ENCODE results near the gene CD3D.
A peak's percentile ranks its signal among the peaks of the same experiment; 100 is the strongest.
"Not testable (repeated sequence)": the region's sequence is repeated elsewhere in the genome, so short reads cannot be mapped to it uniquely, and the experiment has no call there.

The CD3D gene

DNA sequence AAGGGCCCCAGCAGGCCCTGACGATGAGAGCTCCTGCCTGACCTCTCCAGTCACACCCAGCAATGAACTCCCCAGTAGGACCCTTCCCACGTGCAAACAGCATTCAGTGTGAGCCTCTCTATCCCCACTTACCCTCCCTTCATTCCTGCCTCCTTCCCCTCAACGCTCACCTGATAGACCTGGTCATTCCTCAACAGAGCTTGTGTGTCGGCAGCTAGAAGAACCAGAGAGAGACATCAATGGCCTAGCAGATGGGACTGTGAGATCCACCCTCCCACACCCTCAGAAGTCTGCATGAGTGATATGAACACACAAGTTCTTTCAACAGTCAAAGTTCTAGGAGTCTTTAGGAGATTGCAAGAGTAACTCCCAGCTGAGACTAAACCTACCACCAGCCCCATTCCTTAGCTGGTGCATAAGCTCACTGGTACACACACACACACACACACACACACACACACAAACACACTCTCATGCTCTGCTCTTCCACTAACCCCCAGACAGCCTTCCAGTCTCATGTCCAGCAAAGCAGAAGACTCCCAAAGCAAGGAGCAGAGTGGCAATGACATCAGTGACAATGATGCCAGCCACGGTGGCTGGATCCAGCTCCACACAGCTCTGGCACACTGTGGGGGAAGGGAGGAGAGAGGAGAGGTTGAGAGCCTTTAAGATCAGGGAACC is 3.1 kb downstream of the CD3D start:
- DNase-seq: no peak

DNA sequence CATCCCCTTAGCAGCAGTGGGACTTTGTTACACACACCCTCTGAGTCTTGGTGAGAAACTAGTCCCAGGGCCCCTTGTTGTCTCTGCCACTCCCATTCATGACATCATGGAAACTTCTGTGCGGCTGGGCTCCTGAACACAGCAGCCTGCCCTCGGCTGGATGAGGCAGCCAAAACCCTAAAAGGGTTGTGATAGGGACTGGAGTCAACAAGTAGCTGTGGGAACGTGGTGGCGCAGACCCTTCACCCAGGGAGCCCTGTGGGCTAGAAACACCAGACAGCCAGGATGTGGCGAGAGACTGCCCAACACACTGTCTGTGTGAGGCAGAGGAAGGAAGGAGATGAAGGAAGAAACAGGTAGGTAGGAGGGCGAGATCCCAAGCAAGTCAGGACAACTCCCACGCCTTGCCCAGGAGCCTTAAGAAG is 3.9 kb downstream of the CD3D start:
- DNase-seq: no peak

DNA sequence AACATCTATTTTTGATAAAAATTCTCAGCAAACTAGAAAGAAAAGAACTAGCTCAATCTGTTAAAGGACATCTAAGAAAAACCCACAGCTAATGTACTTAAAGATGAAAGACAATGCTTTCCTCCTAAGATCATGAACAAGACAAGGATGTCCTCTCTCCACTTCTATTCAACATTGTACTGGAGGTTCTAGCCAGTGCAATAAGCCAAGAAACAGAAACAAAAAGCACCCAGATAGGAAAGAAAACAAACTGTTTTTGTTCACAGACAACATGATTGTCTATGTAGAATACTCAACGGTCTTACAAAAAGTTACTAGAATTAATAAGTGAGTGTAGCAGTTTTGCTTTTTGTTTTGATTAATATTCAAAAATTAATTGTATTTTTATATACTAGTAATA is 7.8 kb downstream of the CD3D start:
- no peak for DNase-seq

DNA sequence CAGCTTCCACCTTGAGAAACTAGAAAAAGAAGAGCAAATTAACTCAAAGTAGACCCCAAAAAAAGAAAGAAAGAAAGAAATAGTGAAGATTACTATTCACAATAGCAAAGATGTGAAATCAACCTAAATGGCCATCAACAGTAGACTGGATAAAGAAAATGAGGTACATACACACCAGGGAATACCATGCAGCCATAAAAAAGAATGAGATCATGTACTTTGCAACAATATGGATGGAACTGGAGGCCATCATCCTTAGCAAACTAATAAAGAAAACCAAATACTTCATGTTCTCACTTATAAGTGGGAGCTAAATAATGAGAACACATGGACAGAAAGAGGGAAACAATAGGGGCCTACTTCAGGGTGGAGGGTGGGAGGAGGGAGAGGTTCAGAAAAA is 13.8 kb downstream of the CD3D start:
- no peak for DNase-seq

DNA sequence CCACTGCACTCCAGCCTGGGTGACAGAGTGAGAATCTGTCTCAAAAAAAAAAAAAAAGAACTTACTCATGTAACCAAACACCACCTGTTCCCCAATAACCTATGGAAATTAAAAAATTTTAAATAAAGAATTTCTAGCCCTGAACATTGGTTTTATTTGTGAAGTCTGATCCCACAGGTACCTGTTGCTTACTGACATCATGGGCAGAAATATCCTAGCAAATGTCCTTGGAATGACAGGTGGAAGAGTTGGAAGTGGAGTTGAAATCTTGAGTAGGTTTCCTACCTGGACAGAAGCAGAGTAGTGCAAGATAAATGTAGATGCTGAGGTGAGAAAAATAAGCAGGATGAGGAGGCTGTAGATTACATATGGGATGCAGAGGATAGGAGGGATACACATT is 17.2 kb downstream of the CD3D start:
- DNase-seq: no peak

DNA sequence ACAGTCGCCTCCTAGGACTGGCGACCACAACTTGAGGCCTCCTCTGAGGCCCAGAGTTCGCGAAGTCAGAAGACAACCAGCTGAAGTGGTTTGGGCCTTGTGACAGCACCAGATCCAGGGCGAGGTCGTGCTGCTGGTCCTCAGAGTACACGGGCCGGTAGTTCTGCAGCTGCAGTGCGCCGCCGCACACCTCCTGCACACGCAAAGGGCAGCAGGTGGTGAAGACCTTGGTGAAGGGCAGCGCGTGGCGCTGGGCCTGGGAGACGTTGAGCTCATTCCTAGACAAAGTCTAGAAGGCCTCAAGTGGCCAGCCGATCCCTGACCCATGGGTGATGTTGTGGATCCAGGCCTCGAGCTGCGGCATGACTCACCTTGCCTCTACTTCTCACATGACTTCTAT is 19.8 kb downstream of the CD3D start:
- no peak for DNase-seq

DNA sequence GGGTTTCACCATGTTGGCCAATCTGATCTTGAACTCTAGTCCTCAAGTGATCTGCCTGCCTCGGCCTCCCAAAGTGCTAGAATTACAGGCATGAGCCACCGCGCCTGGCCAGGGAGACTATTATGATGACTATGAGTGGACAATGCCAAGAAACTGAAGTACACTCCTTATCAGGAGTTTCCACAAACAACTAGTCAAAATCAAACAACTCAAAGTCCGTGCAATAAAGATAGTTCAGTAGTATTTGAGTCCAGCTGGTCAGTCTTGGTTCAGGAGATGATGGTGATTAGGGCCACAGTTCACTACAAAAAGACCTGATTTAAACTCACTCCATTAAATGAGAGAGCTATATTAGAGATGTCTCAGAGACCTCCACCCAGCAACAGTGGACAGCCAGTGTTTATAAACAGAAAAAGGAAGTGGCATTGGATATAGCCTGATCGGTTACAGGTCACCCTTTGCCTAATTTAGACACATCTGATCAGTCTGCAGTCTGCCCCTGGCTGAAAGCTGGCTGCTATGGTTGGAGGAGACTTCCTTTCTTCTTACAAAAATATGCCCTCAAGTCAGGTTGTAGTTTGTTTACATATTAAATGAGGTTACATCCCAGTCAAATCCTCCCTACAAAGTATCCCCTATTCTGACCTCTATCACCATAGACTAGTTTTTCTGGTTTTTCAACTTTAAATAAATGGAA is 21.0 kb downstream of the CD3D start:
- DNase-seq: no peak

DNA sequence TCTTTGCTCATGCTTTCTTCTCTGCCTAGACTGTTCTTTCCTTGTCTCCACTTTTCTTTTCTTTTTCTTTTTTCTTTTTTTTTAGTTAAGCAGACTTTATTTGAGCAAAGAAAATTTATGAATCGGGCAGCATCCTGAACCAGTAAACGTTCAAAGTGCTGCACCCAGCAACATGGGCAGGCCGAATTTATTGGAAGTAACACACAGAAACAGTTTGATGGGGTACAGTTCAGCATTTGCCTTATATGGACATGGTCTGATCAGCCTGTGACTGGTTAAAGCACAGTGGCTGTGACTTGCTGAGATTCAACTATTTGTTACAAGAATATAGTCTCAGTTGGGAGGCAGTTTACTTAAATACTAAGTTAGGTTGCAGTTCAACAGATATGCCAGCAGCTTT is 22.0 kb downstream of the CD3D start:
- no peak for DNase-seq

DNA sequence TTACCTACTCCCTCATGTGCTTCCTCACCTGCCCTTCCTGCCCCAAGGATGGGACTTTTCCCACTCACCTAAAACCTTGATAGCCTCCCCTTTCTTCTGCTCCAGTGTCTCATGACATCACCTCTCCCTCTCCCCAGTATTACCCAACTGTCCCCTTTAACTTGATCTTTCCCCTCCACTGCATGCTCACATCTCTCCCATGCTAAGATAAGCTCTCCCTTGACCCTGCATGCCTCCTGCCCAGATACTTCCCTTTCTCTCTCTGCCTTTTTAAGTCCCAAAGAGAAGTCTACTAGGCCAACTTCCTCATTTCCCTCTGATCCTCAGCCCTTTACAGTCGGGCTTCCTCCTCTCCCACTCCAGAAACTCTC is 23.2 kb downstream of the CD3D start:
- no peak for DNase-seq

DNA sequence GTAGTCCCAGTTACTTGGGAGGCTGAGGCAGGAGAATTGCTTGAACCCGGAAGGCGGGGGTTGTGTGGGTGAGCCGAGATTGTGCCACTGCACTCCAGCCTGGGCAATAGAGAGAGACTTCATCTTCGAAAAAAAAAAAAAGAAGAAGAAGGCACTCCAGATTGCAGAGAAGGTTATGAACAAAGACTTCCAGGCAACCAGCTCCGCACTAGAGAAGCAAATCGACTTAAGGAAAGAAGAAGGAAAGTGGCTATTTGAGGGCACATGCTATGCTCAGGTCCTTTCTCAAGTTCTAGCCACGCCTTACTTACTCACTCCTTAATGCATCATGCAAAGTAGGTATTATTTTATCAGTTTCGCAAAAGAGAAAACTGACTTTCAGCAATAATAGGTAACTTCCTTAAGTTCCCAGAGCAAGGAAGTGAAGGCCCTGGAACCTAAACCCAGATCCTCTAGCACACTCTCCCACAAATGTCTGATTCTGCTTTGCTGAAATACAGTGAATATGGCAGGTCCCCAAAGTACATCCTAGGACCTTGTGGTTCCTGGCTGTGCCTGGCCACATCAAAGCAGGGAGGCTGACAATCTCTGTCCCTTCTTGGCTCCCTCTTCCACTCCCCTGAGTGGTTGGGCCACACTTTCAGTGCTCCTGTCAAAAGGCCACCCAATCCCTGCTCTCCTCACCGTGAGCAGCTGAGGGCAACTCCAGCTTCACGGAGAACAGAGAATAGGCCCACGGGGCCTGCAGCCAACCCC is 23.7 kb downstream of the CD3D start:
- DNase-seq: no peak

DNA sequence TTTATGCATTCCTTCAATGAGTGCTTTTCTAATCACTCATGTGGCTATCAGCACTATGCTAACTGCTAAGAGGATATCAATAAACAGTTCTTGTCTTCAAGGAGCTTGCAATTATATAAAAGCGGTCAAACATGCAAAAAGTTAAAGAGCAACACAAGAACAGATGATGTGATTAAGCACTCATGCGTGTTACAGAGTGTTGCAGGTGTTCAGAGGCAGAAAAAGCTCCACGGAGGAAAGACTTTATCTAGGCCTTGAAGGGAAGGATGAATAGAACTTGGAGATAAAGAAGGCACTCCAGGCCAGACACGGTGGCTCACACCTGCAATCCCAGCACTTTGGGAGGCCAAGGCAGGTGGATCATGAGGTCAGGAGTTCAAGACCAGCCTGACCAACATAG is 24.4 kb downstream of the CD3D start:
- no peak for DNase-seq

DNA sequence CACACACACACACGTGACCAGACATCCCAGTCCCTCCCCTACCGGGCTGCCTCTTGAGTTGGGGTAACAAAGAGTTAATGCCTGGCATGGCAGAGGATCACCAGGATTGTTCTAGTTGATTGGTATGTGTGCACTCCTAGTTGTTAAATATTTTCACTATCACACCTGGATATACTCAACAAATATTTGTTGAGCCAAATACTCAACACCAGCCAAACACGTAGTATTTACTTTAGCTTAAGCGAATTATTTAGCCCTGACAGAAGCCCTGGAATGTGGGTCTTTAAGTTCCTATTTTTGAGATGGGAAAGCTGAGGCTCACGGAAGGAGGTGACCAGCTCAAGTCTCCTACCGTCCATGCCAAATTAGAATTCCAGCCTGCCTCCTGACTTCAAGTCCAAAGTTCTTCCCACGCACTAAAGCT is 27.5 kb downstream of the CD3D start:
- DNase-seq: no peak

DNA sequence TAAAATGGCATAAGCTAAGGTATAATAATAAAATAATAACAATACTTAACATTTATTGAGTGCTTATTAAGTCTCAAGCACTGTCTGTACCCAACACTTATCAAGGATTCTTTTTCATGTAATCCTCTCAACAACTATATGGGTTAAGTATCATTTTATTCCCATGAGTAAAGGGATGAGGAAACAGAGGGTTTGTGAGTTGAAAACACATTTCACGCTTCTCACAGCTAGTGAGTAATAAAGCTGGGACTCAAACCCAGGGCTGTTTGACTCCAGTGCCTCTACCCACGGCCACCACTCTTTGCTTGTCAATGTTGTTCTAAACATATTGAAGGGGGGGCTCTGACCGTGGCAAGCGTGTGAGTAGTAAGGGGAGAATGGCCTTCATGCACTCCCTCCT is 29.3 kb downstream of the CD3D start:
- no peak for DNase-seq

DNA sequence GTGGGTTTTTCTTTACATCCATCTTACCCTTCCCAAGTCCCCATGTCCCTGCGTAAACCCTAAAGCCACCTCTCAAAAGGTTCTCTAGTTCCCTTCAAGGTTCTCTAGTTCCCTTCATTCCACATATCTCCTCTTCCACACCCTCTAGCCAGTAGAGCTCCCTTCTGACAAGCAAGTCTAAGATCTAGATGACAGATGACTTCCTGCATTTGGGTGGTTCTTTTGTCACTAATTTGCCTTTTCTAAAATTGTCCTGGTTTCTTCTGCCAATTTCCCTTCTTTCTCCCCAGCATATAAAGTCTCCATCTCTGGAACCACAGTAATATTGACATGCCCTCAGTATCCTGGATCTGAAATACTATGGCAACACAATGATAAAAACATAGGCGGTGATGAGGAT is 30.2 kb downstream of the CD3D start:
- no peak for DNase-seq

DNA sequence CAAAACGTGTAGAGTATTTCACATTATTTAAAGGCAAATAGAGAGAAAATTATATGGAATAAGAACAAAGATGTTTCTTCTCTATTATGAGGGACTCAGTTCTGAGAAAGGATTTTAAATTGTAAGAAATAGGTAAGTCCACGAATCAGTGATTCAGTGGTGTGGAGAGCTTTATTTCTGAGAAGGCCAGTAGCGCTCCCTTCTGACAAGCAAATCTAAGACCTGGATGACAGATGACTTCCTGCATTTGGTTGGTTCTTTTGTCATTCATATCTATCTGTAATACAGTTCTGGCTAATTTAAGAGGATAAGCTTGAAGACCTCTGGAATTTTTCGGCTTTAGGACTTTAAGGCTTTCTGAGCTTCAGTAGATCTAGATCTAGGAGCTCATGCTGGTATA is 31.0 kb downstream of the CD3D start:
- no peak for DNase-seq

DNA sequence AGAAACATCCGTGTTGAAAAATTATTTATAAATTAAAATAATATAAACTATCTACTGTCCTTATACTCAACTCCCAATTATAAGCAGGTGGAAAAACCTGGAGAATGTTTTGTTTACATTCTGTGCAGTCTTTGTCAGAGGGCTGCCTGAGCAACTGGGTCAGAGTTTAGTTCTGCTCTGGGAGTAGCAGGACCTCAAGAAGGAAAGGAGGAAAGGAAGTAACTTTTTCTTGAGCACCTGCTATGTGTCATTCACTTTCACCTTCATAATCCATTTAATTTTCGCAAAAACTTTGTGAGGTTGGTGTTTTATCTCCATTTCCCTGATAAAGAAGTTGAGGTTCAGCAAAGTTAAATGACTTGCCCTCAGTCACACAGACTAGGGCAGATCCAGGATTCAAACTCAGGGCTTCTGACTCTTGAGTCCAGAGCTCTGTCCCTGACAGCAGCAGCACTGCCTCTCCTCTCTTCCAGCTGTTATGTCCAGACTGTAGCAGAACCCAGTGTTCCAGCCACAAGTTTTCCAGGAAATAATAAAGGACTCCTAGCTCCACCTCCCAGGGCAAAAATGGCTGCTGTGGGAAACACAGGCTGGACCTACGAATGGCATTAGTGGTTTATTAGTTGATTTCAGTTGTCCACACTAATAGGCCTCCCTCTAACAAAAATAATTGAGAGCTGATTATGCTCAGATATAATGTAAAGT is 31.6 kb downstream of the CD3D start:
- DNase-seq: no peak

DNA sequence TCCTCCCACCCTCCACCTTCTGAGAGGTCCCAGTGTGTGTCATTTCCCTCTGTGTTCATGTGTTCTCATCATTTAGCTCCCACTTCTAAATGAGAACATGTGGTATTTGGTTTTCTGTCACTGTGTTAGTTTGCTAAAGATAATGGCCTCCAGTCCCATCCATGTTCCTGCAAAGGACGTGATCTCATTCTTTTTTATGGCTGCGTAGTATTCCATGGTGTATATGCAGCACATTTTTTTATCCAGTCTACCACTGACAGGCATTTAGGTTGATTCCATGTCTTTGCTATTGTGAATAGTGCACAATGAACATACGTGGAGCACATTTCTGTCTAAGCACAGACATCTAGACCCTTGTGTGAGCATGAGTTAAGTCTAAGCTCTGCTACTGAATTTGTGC is 32.2 kb downstream of the CD3D start:
- DNase-seq: no peak

DNA sequence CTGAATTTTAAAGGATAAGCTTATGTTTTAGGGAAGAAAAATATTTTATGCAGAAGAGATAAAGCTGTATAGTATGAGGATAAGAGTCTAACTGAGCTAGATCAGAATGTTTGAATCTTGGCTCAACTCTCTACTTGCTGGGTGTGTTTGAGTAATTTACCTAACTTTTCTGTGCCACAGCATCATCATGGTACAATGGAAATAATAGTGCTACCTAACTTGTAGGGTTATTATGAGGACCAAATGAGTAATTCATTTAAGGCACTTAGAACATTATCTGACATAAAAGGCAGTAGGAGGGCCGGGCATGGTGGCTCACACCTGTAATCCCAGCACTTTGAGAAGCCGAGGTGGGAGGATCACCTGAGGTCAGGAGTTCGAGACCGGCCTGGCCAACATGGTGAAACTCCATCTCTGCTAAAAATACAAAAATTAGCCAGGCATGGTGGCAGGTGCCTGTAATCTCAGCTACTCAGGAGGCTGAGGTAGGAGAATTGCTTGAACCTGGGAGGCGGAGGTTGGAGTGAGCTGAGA is 33.4 kb downstream of the CD3D start:
- DNase-seq: not testable (repeated sequence)

DNA sequence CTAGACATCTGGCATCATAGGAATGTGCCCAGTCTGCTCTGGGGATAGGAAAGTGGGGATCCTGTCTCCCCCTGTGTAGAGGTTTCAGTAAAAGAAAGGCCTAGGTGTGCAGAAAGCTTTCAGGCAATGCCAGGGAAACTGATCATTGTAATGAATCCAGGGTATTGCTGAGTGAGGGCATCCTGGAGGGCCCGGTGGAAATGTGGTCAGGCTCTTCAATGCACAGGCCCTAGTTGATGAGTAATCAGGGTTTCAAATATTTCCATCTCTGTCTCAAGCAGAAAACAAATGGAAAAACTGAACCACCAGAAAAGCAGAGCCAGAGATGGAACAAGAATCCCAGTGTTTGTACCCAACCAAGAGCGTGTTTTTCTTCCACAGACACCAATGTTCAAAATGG is 35.9 kb downstream of the CD3D start:
- no peak for DNase-seq

DNA sequence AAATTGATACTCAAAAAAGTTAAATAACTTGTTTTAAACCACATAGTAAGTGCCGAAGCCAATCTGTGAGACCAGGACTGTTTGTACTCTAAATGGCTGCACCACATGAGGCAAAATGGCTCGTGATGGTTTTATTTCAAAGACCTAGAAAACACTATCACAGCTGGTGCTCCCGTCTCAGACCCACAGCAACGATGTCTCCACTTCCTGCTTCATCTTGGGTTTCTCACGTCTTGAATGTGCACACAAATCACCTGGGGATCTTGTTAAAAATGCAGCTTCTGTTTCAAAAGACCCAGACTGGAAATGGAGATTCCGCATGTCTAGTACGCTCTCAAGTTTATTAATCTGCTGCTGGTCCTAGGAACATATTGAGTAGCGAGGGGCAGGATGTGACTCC is 36.8 kb downstream of the CD3D start:
- no peak for DNase-seq

DNA sequence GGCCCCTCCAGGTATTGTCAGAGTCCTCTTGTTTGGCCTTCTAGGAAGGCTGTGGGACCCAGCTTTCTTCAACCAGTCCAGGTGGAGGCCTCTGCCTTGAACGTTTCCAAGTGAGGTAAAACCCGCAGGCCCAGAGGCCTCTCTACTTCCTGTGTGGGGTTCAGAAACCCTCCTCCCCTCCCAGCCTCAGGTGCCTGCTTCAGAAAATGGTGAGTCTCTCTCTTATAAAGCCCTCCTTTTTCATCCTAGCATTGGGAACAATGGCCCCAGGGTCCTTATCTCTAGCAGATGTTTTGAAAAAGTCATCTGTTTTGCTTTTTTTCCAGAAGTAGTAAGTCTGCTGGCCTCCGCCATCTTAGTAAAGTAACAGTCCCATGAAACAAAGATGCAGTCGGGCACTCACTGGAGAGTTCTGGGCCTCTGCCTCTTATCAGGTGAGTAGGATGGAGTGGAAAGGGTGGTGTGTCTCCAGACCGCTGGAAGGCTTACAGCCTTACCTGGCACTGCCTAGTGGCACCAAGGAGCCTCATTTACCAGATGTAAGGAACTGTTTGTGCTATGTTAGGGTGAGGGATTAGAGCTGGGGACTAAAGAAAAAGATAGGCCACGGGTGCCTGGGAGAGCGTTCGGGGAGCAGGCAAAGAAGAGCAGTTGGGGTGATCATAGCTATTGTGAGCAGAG is 37.8 kb downstream of the CD3D start, which contains the start of gene CD3E:
Gene CD3E, plus strand, starts transcription at position 163 of the 681 bp plus-strand sequence. Its CDS starts 223 bp downstream, at position 386.
- peak in 1 of 51 donors; percentile 98 for DNase-seq

Data from hypothalamus (tissue), 51 donors.